ENCODE results near the gene TAF11L14. TPM values are rescaled to one million over a fixed set of nuclear protein-coding genes. Genes with fewer than 3 reads are reported as not detected.
"Not testable (repeated sequence)": the region's sequence is repeated elsewhere in the genome, so short reads cannot be mapped to it uniquely, and the experiment has no call there.

TAF11L14 gene
- total and polyA plus RNA-seq, 4 donors = not detected

DNA sequence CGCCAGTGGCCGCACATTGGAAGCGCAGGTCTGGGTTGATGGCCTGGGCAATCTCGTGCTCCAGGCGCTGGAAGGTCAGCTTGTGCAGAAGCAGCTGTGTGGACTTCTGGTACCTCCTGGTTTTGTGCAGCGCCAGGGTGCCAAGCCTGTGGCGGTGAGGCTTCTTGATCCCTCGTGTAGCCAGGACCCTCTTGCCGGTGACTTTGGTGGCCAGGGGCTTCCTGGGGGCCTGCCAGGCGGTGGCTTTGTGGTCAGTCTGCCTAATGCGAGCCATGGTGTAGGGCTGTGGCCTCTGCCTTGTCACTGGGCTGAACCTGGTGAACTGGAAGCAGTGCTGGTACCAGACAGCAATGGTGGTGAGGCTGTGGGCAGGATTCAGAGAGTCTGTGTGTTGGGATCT, 8.6 kb upstream of the TAF11L14 start:
- TF ChIP-seq NR2F2 (IDR thresholded peaks at IDR 0.05) (no peak), MAX (IDR thresholded peaks at IDR 0.05) (no peak), RXRA (IDR thresholded peaks at IDR 0.05) (no peak), GABPA (IDR thresholded peaks at IDR 0.05 in 1 of 2, conservative IDR thresholded peaks at IDR 0.05 in 1 of 2) (no peak)
- Histone ChIP-seq H3K36me3 (ENCODE audit: control insufficient read depth in 4 of 4, insufficient read depth in 3 of 4, low read depth in 1 of 4, low read length in 3 of 4) (no peaks in the 10 kb centered on the region), H3K9me3 (ENCODE audit: control insufficient read depth in 4 of 4, low read length in 3 of 4) (no peaks in the 10 kb centered on the region), H3K9ac (ENCODE audit: low read depth in 1 of 2, low read length in 2 of 2) (no peak overlapping the region), H3K27ac (ENCODE audit: low read depth in 1 of 2, low read length in 2 of 2) (no peak overlapping the region), H3K27me3 (ENCODE audit: control insufficient read depth in 4 of 4, insufficient read depth in 4 of 4, low read length in 3 of 4) (no peaks in the 10 kb centered on the region), H3K4me3 (ENCODE audit: low read depth in 1 of 3, low read length in 3 of 3) (no peak overlapping the region), H3K4me1 (ENCODE audit: control insufficient read depth in 4 of 4, insufficient read depth in 4 of 4, low read length in 3 of 4) (no peaks in the 10 kb centered on the region)
- DNase-seq (ENCODE audit: low spot score) = no peak
- 91% methylated on average over 11 of the region's 11 CpGs for WGBS

DNA sequence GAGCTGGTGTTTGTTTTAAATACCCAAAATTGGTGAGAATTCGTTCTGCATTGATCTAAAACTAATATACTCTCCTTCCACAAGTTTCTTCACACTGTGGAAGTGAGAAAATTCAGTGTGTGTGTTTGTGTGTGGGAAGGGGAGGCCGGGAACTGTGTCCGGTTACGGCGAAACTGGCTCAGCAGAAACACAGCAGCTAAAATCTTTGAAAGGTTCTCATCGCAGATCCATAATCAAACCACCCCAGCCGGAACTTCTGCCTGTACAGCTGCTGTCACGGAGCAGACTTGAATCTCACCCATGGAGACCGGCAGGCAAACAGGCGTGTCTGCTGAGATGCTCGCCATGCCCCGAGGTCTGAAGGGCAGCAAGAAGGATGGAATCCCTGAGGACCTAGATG, 2.5 kb upstream of the TAF11L14 start, which contains the start of gene TAF11L13:
TAF11L13 (plus strand) TSS at position 301 of the 400 bp plus-strand sequence.
- H3K4me1 ChIP-seq (ENCODE audit: control insufficient read depth in 4 of 4, insufficient read depth in 4 of 4, low read length in 3 of 4); H3K27ac ChIP-seq (ENCODE audit: low read depth in 1 of 2, low read length in 2 of 2); H3K36me3 ChIP-seq (ENCODE audit: control insufficient read depth in 4 of 4, insufficient read depth in 3 of 4, low read depth in 1 of 4, low read length in 3 of 4); DNase-seq (ENCODE audit: low spot score); H3K9ac ChIP-seq (ENCODE audit: low read depth in 1 of 2, low read length in 2 of 2); H3K4me3 ChIP-seq (ENCODE audit: low read depth in 1 of 3, low read length in 3 of 3); H3K9me3 ChIP-seq (ENCODE audit: control insufficient read depth in 4 of 4, low read length in 3 of 4); H3K27me3 ChIP-seq (ENCODE audit: control insufficient read depth in 4 of 4, insufficient read depth in 4 of 4, low read length in 3 of 4): not testable (repeated sequence)
- 89% methylated on average over 9 of the region's 12 CpGs for WGBS

DNA sequence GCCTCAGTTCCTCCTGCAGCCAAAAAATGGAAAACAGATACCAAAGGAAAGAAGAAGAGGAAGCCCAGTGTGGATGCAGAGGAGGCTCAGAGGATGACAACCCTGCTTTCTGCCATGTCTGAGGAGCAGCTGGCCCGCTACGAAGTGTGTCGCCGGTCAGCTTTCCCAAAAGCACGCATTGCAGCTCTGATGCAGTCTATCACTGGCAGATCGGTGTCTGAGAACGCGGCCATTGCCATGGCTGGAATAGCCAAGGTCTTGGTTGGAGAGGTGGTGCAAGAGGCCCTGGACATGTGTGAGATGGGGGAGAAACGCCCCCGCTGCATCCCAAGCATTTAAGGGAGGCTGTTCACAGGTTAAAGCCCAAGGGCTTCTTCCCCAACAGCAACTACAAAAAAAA, 15.0 kb downstream of the TAF11L14 start:
- not testable (repeated sequence) for H3K4me3 ChIP-seq (ENCODE audit: low read depth in 1 of 3, low read length in 3 of 3); H3K27ac ChIP-seq (ENCODE audit: low read depth in 1 of 2, low read length in 2 of 2); DNase-seq (ENCODE audit: low spot score); H3K4me1 ChIP-seq (ENCODE audit: control insufficient read depth in 4 of 4, insufficient read depth in 4 of 4, low read length in 3 of 4); H3K36me3 ChIP-seq (ENCODE audit: control insufficient read depth in 4 of 4, insufficient read depth in 3 of 4, low read depth in 1 of 4, low read length in 3 of 4); H3K9me3 ChIP-seq (ENCODE audit: control insufficient read depth in 4 of 4, low read length in 3 of 4); H3K9ac ChIP-seq (ENCODE audit: low read depth in 1 of 2, low read length in 2 of 2); H3K27me3 ChIP-seq (ENCODE audit: control insufficient read depth in 4 of 4, insufficient read depth in 4 of 4, low read length in 3 of 4)
- 94% methylated on average over 10 of the region's 10 CpGs for WGBS

DNA sequence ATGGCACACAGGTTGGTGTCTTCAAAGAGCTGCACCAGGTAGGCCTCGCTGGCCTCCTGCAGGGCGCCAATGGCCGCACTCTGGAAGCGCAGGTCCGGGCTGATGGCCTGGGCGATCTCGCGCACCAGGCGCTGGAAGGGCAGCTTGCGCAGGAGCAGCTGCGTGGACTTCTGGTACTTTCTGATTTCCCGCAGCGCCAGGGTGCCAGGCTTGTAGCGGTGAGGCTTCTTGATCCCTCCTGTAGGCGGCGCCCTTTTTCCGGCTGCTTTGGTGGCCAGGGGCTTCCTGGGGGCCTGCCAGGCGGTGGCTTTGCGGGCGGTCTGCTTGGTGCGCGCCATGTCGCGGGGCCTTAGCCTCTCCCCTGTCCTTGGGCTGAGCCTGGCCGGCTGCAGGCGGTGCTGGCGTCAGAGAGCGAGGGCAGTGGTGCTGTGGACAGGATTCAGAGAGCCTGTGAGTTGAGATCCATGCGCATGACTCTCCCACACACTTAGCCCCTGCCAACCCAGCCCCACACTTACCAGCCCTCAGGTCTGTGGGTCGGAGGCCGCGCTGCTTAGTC, 21.0 kb downstream of the TAF11L14 start:
- not testable (repeated sequence) for H3K4me1 ChIP-seq (ENCODE audit: control insufficient read depth in 4 of 4, insufficient read depth in 4 of 4, low read length in 3 of 4); H3K27me3 ChIP-seq (ENCODE audit: control insufficient read depth in 4 of 4, insufficient read depth in 4 of 4, low read length in 3 of 4); H3K9ac ChIP-seq (ENCODE audit: low read depth in 1 of 2, low read length in 2 of 2); H3K4me3 ChIP-seq (ENCODE audit: low read depth in 1 of 3, low read length in 3 of 3); DNase-seq (ENCODE audit: low spot score); H3K27ac ChIP-seq (ENCODE audit: low read depth in 1 of 2, low read length in 2 of 2); H3K36me3 ChIP-seq (ENCODE audit: control insufficient read depth in 4 of 4, insufficient read depth in 3 of 4, low read depth in 1 of 4, low read length in 3 of 4); H3K9me3 ChIP-seq (ENCODE audit: control insufficient read depth in 4 of 4, low read length in 3 of 4)
- WGBS = 96% methylated on average over 32 of the region's 32 CpGs

DNA sequence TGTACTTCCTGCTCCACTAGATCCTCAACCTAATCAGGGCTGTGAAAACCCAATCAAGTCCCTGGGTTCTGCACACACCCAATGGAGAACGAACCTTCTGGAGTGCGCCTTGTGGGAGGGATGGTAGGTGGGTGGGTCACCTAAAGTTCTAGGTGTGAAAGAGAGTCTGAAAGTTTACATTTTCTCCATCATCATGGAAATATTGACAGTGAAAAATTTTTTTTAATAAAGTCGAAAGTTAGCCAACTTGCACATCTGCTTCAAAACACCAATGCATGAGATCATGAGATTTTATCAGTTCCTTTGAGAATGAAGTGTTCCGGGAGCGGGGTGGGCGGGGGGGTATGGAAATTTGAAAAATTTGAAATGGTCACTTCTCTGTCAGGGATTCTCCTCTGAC, 21.7 kb downstream of the TAF11L14 start:
- Histone ChIP-seq H3K9me3 (ENCODE audit: control insufficient read depth in 4 of 4, low read length in 3 of 4) (peaks cover 0 to 2% (median 0%) of the 10 kb centered on the region in 4 donors), H3K27me3 (ENCODE audit: control insufficient read depth in 4 of 4, insufficient read depth in 4 of 4, low read length in 3 of 4) (no peaks in the 10 kb centered on the region), H3K27ac (ENCODE audit: low read depth in 1 of 2, low read length in 2 of 2) (no peak overlapping the region), H3K4me1 (ENCODE audit: control insufficient read depth in 4 of 4, insufficient read depth in 4 of 4, low read length in 3 of 4) (no peaks in the 10 kb centered on the region), H3K4me3 (ENCODE audit: low read depth in 1 of 3, low read length in 3 of 3) (no peak overlapping the region), H3K9ac (ENCODE audit: low read depth in 1 of 2, low read length in 2 of 2) (no peak overlapping the region), H3K36me3 (ENCODE audit: control insufficient read depth in 4 of 4, insufficient read depth in 3 of 4, low read depth in 1 of 4, low read length in 3 of 4) (no peaks in the 10 kb centered on the region)
- WGBS = 66% methylated on average over 6 of the region's 6 CpGs
- DNase-seq (ENCODE audit: low spot score) = no peak
- TF ChIP-seq MAX (IDR thresholded peaks at IDR 0.05) = no peak
- no peak for TF ChIP-seq HNF4G (IDR thresholded peaks at IDR 0.05)
- no peak for TF ChIP-seq ZBTB33 (IDR thresholded peaks at IDR 0.05)
- TF ChIP-seq, protein P1, sequence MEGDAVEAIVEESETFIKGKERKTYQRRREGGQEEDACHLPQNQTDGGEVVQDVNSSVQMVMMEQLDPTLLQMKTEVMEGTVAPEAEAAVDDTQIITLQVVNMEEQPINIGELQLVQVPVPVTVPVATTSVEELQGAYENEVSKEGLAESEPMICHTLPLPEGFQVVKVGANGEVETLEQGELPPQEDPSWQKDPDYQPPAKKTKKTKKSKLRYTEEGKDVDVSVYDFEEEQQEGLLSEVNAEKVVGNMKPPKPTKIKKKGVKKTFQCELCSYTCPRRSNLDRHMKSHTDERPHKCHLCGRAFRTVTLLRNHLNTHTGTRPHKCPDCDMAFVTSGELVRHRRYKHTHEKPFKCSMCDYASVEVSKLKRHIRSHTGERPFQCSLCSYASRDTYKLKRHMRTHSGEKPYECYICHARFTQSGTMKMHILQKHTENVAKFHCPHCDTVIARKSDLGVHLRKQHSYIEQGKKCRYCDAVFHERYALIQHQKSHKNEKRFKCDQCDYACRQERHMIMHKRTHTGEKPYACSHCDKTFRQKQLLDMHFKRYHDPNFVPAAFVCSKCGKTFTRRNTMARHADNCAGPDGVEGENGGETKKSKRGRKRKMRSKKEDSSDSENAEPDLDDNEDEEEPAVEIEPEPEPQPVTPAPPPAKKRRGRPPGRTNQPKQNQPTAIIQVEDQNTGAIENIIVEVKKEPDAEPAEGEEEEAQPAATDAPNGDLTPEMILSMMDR (IDR thresholded peaks at IDR 0.05; ENCODE audit: low read depth, low read length, missing input control) = no peak
- no peak for TF ChIP-seq REST (IDR thresholded peaks at IDR 0.05)
- TF ChIP-seq YY1 (IDR thresholded peaks at IDR 0.05) = no peak
- TF ChIP-seq EGR1 (IDR thresholded peaks at IDR 0.05; ENCODE audit: low read depth in 2 of 2) = no peak
- no peak for TF ChIP-seq FOXA2 (IDR thresholded peaks at IDR 0.05)

All from liver (tissue), 9 donors.